Stimulated activated CD8-positive, alpha-beta memory T cell treated with anti-CD3 and anti-CD28 coated beads, Interleukin-4, amount 100 ng/mL, for 1 hour (primary cell): ENCODE results near the gene FDX1.

Experiments
- DNase-seq, 2 donors: peaks; one replicate each; pipeline ENCODE4 v3.0.0-alpha.2; 2020; ENCODE audit warnings: low read depth in 2 of 2, low spot score in 1 of 2

Gene FDX1

DNA sequence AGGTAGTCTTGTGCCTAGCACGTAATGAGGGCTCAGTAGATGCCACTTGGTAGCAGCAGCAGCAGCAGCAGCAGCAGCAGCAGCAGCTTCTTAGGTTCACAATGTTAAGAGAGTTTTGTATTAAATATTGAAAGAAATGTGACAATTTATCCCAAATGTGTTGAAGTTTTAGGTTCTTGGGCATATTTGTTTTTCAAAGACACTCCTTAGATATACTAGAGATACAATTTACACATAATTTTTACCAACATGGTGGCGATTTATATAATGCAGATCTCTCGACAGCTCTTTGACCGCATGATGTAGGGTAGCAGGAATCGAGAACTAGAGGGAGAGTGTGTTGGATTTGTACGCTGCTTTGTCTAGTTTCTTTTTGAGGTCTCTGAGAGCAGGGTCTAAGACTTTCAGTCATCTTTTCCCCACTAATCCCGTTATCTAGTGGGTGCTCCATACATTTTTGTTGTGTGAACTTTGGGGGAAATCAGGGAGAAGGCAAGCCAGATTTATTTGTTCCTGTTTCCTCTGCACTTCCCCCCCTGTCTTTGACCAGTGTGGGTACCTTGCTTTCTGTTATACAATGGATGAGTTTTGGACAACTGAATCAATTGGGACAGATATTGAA is 1.4 kb downstream of the FDX1 start:
- no peak for DNase-seq

GRCh38 chr11:110431674-110432073 is 1.9 kb downstream of the FDX1 start:
- DNase-seq = no peak

DNA sequence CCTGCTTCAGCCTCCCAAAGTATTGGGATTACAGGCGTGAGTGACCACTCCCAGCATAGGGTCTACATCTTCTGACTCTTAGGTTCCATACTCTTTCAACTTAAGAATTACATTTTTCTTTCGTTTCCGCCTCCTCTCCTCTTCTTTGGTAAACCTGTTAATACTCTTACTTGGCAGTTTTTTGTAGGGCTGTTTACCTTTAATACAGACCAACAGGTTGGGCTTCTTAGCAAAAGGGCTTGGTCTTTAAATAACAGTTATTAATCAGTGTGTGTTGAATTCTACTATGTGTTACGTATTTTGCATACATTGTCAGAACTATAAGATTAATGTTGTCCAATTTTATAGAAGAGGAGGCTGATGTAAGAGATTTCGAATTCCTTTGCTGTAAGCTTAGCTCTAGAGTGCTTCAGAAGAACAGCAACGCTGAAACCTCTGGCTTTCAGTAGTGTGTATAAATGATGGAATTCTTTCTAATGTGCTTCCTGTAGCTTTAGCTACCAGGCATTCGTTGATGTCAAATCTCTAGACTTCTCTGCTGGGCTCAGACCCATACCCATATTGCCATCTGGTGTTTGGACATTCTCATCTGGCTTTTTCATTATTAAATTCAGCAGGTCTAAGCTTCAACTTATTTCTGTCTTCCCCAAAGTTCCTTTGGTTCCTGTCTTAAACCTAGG is 3.1 kb downstream of the FDX1 start:
- no peak for DNase-seq

- DNase-seq = no peak
Measured at GRCh38 chr11:110433393-110434333, 3.9 kb downstream of the FDX1 start.

DNA sequence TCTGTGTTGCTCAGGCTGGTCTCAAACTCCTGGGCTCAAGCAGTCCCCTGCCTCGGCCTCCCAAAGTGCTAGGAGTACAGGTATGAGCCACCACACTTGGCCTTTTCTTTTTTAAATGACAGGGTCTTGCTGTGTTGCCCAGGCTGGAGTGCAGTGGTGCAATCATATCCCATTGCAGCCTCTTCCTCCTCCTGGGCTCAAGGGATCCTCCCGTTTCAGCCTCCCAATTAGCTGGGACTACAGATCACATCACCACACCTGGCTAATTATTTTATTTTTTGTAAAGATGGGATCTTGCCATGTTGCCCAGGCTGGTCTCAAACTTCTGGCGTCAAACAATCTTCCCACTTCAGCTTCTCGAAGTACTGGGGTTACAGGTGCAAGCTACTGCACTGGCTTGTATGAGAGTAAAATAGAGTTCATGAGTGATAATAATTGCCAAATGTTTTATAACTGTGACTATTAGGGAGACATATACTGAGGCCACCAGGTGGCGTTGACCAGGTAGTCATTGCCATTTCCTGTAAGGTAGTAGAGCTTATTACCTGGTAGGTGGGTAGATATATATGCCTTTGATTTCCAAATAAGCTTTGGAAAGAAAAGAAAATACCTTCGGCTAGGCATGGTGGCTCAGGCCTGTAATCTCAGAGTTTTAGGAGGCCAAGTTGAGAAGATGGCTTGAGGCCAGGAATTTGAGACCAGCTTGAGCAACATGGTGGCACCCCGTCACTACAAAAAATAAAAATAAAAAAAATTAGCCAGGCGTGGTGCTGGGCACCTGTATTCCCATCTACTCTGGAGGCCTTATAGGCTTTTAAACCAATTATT is 5.4 kb downstream of the FDX1 start:
- no peak for DNase-seq

GRCh38 chr11:110435780-110436717 is 6.3 kb downstream of the FDX1 start:
- DNase-seq = no peak

- no peak for DNase-seq
Measured at GRCh38 chr11:110438017-110438416, 8.3 kb downstream of the FDX1 start.

- DNase-seq = no peak
Measured at GRCh38 chr11:110445437-110445836, 15.7 kb downstream of the FDX1 start.

GRCh38 chr11:110446061-110446460 is 16.3 kb downstream of the FDX1 start:
- DNase-seq = no peak

DNA sequence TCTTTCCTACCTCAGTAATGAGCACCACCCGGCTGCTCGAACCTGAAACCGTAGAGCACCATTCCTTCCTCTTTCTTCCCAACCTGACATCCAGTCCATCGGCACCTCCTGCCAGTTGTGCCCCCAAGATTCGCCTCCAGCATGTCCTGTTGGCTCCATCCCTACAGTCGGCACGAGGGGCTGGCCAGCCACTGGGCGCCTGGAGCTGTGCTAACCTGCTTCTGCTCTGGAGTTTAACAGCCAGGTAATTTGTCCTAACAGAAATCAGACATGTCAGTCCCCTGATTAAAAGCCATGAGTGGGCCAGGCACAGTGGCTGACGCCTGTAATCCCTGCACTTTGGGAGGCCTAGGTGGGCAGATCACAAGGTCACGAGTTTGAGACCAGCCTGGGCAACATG is 16.8 kb downstream of the FDX1 start:
- no peak for DNase-seq

DNA sequence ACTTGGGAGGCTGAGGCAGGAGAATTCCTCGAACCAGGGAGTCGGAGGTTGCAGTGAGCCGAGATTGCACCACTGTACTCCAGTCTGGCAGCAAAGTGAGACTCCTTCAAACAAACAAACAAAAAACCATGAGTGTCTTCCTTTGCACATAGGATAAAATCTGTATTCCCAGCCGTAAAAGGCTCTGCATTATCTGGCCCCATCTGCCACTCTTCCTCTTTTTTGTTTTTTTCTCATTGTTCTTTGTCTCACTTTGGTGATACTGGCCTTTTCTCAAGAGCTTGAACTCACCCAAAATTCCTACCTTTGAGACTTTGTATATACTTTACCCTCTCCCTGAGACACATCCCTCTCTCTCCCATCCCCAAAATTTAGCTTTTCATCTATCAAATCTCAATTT is 17.6 kb downstream of the FDX1 start:
- DNase-seq = no peak

- no peak for DNase-seq
Measured at GRCh38 chr11:110447897-110448745, 18.4 kb downstream of the FDX1 start.

DNA sequence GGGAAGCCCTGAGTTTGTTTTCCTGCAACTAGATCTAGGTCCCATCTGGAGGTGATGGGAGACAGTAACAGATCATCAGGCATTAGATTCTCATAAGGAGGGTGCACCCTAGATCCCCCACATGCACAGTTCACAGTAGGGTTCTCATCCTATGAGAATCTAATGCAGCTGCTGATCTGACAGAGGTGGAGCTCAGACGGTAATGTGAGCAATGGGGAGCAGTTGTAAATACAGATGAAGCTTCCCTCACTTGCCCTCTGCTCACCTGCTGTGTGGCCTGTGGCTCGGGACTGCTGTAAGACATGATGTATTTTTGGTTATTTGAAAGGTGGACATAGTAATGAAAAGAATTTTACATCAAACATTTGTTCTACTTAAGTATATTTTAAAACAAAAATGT is 20.5 kb downstream of the FDX1 start:
- DNase-seq = no peak

DNA sequence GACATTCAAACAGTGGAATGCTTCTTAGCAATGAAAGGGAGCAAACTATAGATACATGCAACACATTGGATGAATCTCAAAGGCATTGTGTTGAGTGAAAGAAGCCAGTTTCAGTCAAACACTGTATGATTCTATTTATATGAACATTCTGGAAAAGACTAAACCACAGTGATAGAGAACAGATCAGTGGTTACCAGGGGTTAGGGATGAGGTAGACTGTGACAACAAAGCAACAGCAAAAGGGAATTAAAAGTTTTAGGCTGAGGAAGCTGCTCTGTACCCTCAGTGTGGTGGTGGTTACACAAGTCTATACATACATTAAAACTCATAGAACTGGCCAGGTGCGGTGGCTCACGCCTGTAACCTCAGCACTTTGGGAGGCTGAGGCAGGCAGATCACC is 23.0 kb downstream of the FDX1 start:
- DNase-seq = no peak

GRCh38 chr11:110453684-110454354 is 24.1 kb downstream of the FDX1 start:
- DNase-seq = no peak

DNA sequence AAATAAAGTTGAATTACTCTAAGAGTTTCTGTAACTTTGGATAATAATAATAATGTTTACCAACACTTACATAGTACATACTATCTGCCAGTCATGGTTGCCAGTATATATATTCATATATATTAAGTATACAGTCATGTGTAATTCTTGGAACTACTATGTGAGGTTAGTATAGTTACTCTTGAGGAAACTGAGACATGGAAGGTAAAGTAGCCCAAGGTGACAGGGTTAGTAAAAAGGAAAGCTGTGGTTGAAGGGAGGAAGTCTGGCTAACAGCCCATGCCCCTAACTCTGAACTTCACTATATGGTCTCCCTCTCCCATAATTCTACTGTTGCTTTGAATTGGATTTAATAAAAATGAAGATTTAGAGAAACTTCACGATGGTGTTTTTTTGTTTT is 24.9 kb downstream of the FDX1 start:
- DNase-seq = no peak

DNA sequence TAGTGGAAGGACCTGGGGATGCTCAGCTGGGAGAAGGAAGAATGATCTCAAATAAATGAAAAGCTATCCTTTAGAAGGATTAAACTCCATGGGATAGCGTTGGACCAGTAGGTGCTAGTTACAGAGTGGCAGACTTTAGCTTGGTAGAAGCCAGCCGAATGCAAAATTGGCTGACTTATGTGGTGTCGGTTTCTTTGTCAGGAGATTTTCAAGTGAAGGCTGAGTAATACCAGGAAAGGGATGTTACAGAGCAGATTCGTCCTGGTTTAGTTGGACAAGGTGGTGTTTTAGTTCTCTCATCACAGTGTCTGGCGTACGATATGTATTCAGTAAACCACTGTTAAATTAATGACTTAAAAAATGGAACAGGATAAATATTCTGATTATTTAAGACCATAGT is 26.0 kb downstream of the FDX1 start:
- DNase-seq = no peak

GRCh38 chr11:110463153-110463552 is 33.4 kb downstream of the FDX1 start:
- DNase-seq = no peak

DNA sequence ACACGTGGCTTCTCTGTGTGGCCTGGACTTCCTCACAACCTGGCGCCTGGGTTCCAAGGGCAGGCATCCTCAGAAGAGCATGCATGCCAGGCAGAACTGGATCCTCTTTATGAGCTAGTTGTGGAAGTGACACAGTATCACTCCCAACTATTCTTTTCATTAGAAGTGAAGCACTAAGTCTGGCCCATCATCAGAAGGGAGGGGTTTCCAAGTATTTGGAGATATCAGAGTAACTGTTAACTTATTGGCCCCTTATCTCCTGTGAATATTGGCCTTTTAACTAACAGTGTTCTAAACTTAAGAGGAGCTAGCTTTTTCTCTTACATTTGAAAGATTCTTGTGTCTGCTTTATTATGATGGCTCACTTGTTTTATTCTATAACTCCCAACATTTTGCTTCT is 35.5 kb downstream of the FDX1 start:
- no peak for DNase-seq
